Measurements from ENCODE around the gene ABCA1. TPM values are rescaled to one million over a fixed set of nuclear protein-coding genes. Genes with fewer than 3 reads are reported as not detected.
A peak's percentile ranks its signal among the peaks of the same experiment; 100 is the strongest.

Gene ABCA1
- total and polyA plus RNA-seq, 2 of the 13 experiments (the other 11 are each of a cell fraction or from before 2014, with no cell fraction given) = 26.8 to 63.8 TPM

DNA sequence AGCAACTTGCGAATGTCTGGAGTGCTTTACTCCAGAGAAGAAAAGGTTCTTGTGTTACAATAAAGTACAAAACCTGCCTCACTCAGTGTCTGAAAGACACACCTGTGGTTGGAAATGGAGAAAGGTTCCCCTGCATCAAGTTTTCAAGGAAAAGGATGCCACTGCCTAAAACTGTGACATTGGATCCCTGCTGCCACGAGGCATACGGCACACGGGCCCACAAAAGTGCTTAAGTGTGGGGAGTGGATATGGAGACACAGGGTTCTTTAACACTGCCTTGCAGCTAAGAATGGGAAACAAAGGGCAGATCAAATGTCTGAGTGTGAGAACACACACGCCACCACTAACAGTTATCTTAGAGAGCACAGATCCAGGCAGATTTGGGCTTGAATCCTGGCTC is 89.0 kb downstream of the ABCA1 start:
- no peak for DNase-seq (ENCODE audit: low spot score)
- ATAC-seq = no peak
- Histone ChIP-seq H4K20me1 (ENCODE audit: insufficient read depth, low read length) (peaks cover 4% of the 10 kb centered on the region; the same call in 1 of the 2 replicates), H3K79me2 (ENCODE audit: insufficient read depth, low read length) (no peaks in the 10 kb centered on the region), H3K9ac (ENCODE audit: insufficient read depth, low read depth, low read length) (no peak overlapping the region), H3K4me2 (ENCODE audit: low read depth, low read length) (no peak overlapping the region), H3K4me1 (ENCODE audit: insufficient read depth, low read length) (peaks cover 4% of the 10 kb centered on the region), H3K27ac (ENCODE audit: extremely low read length, insufficient read depth, low read length) (no peak overlapping the region), H3K4me3 (replicated peaks in 1 of 3; ENCODE audit: insufficient read depth in 1 of 3, low read depth in 2 of 3, low read length in 3 of 3) (no peak overlapping the region), H3K9me3 (ENCODE audit: low read length) (no peaks in the 10 kb centered on the region), H3K27me3 (ENCODE audit: control insufficient read depth in 1 of 2, insufficient read depth in 2 of 2, low read length in 2 of 2) (no peaks in the 10 kb centered on the region), H3K36me3 (replicated peaks in 1 of 2; ENCODE audit: control insufficient read depth in 1 of 2, insufficient read depth in 2 of 2, low read length in 2 of 2) (peaks cover 55 to 87% of the 10 kb centered on the region in 2 experiments), H2AFZ (ENCODE audit: low read length) (no peak overlapping the region)
- BruUV-seq (replicated peaks) = no TSS peak
- ChIA-PET POLR2A (no interaction called here), CTCF (ENCODE audit: low intra/inter-chr PET ratio, low total read pairs) (no interaction called here)
- no peak for FAIRE-seq
- in situ Hi-C loops (cut with HindIII; ENCODE audit: extremely low pct_ligation_motif_present, low pct_unique_long_range_greater_than_20kb) (no loop called here), intact Hi-C loops (cut with micrococcal nuclease; ENCODE audit: unreplicated experiment) (no loop called here)
- TF ChIP-seq RBM22 (optimal IDR thresholded peaks at IDR 0.05; ENCODE audit: low read length) (peak; percentile 91), NCOA2 (CRISPR knock-in tag; IDR thresholded peaks at IDR 0.05) (no peak)
- TF ChIP-seq, protein P1, sequence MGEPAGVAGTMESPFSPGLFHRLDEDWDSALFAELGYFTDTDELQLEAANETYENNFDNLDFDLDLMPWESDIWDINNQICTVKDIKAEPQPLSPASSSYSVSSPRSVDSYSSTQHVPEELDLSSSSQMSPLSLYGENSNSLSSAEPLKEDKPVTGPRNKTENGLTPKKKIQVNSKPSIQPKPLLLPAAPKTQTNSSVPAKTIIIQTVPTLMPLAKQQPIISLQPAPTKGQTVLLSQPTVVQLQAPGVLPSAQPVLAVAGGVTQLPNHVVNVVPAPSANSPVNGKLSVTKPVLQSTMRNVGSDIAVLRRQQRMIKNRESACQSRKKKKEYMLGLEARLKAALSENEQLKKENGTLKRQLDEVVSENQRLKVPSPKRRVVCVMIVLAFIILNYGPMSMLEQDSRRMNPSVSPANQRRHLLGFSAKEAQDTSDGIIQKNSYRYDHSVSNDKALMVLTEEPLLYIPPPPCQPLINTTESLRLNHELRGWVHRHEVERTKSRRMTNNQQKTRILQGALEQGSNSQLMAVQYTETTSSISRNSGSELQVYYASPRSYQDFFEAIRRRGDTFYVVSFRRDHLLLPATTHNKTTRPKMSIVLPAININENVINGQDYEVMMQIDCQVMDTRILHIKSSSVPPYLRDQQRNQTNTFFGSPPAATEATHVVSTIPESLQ (CRISPR knock-in tag; conservative IDR thresholded peaks at IDR 0.05) = no peak
- WGBS (ENCODE audit: low lambda C conversion rate) = 100% methylated on average over 5 of the region's 5 CpGs

GRCh38 chr9:104836767-104837166 is 91.2 kb downstream of the ABCA1 start:
- H3K36me3 ChIP-seq (replicated peaks in 1 of 2; ENCODE audit: control insufficient read depth in 1 of 2, insufficient read depth in 2 of 2, low read length in 2 of 2) = peaks cover 51 to 85% of the 10 kb centered on the region in 2 experiments
- no peaks in the 10 kb centered on the region for H3K9me3 ChIP-seq (ENCODE audit: low read length)
- no peak overlapping the region for H3K4me3 ChIP-seq (replicated peaks in 1 of 3; ENCODE audit: insufficient read depth in 1 of 3, low read depth in 2 of 3, low read length in 3 of 3)
- FAIRE-seq (no peak), ATAC-seq (no peak), DNase-seq (ENCODE audit: low spot score) (no peak)
- no peak overlapping the region for H3K4me2 ChIP-seq (ENCODE audit: low read depth, low read length)
- CTCF ChIA-PET (ENCODE audit: low intra/inter-chr PET ratio, low total read pairs) = no interaction called here
- POLR2A ChIA-PET = no interaction called here
- H3K27ac ChIP-seq (ENCODE audit: extremely low read length, insufficient read depth, low read length) = no peak overlapping the region
- in situ Hi-C loops (cut with HindIII; ENCODE audit: extremely low pct_ligation_motif_present, low pct_unique_long_range_greater_than_20kb) = no loop called here
- TF ChIP-seq ZNF780A (CRISPR knock-in tag; IDR thresholded peaks at IDR 0.05) = no peak
- TF ChIP-seq, protein P2, sequence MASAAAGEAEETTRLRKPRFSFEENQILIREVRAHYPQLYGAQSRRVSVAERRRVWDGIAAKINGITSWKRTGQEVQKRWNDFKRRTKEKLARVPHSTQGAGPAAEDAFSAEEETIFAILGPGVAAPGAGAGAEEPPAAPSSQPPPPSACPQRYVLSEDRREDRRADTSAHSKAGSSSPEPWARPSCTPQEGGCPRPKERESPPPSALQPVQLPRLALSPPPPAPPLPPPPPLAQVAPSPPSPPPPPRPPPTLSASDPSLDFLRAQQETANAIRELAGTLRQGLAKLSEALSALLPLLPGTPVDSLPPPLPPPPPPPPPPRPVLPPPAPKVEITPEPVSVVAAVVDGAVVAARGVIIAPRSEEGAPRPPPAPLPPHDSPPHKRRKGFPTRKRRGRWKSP (CRISPR knock-in tag; IDR thresholded peaks at IDR 0.05) = no peak
- TF ChIP-seq YEATS4 (CRISPR knock-in tag; IDR thresholded peaks at IDR 0.05; ENCODE audit: borderline replicate concordance) = no peak
- TF ChIP-seq TSC22D2 (CRISPR knock-in tag; IDR thresholded peaks at IDR 0.05; ENCODE audit: borderline replicate concordance) = no peak
- TF ChIP-seq SYNCRIP (IDR thresholded peaks at IDR 0.05; ENCODE audit: insufficient read depth, low read depth, low read length) = no peak
- no peak for TF ChIP-seq KLF13 (CRISPR knock-in tag; IDR thresholded peaks at IDR 0.05)
- no peak for TF ChIP-seq KMT2B (CRISPR knock-in tag; IDR thresholded peaks at IDR 0.05)
- TF ChIP-seq ZNF124 (CRISPR knock-in tag; IDR thresholded peaks at IDR 0.05) = no peak
- TF ChIP-seq, protein P3, sequence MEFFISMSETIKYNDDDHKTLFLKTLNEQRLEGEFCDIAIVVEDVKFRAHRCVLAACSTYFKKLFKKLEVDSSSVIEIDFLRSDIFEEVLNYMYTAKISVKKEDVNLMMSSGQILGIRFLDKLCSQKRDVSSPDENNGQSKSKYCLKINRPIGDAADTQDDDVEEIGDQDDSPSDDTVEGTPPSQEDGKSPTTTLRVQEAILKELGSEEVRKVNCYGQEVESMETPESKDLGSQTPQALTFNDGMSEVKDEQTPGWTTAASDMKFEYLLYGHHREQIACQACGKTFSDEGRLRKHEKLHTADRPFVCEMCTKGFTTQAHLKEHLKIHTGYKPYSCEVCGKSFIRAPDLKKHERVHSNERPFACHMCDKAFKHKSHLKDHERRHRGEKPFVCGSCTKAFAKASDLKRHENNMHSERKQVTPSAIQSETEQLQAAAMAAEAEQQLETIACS (CRISPR knock-in tag; IDR thresholded peaks at IDR 0.05) = no peak
- TF ChIP-seq ARNT (IDR thresholded peaks at IDR 0.05) = no peak
- TF ChIP-seq, protein P4, sequence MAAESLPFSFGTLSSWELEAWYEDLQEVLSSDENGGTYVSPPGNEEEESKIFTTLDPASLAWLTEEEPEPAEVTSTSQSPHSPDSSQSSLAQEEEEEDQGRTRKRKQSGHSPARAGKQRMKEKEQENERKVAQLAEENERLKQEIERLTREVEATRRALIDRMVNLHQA (CRISPR knock-in tag; IDR thresholded peaks at IDR 0.05) = no peak
- no peak for TF ChIP-seq ONECUT2 (CRISPR knock-in tag; IDR thresholded peaks at IDR 0.05)
- BruUV-seq (replicated peaks) = no TSS peak
- no peaks in the 10 kb centered on the region for H3K79me2 ChIP-seq (ENCODE audit: insufficient read depth, low read length)
- no peak overlapping the region for H2AFZ ChIP-seq (ENCODE audit: low read length)
- H3K4me1 ChIP-seq (ENCODE audit: insufficient read depth, low read length) = no peaks in the 10 kb centered on the region
- 93% methylated on average over 3 of the region's 4 CpGs for WGBS (ENCODE audit: low lambda C conversion rate)
- H4K20me1 ChIP-seq (ENCODE audit: insufficient read depth, low read length) = peaks cover 2% of the 10 kb centered on the region; the same call in 1 of the 2 replicates
- no peaks in the 10 kb centered on the region for H3K27me3 ChIP-seq (ENCODE audit: control insufficient read depth in 1 of 2, insufficient read depth in 2 of 2, low read length in 2 of 2)
- no peak overlapping the region for H3K9ac ChIP-seq (ENCODE audit: insufficient read depth, low read depth, low read length)
- intact Hi-C loops (cut with micrococcal nuclease; ENCODE audit: unreplicated experiment) = no loop called here
